C4-2B (cell line): ENCODE measurements around the gene FRMD3.

ENCODE experiments used
- H3K27ac ChIP-seq: fragments of 450-650 bp; 2 replicates; pipeline ENCODE4 v1.5.1; 2017
- ZFX ChIP-seq: fragments of 450-650 bp; IDR thresholded peaks from 2 replicates; pipeline ENCODE4 v1.6.1; 2017
- TF ChIP-seq, protein P1 (sequence below): fragments of 450-650 bp; conservative IDR thresholded peaks from 2 replicates; pipeline ENCODE4 v1.5.1; 2017; ENCODE audit warnings: mild to moderate bottlenecking

FRMD3 gene

DNA sequence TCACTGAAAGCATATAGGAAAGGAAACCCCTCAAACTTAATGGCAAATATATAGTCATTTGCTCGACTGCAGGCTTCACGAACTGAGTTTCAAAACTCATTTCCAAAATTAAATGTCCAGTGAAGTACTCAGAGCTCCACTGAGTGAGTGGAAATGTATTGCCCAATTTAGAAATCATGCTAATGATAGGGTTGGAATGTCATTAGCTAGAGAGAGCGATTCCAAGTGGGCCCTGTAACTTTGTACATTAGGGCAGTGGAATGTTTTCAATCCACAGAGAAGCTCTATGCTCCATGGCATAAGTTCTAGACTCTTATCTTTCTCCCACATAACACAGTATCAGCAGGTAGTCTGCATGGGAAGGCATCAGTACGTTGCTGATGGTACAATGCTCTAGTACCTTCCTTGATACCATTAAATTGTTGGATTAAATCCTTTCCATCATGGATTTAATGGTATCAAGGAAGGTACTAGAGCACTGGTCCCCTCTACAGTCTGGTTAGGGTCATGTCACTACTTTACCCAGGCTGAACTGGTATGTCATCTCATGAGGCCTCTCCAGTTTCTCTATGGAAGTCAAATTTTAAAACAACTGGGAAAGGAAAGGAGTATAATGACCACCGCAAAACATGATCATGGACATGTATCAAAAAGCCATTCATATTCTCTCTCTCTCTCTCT is 292.1 kb downstream of the FRMD3 start:
- no peak overlapping the region for H3K27ac ChIP-seq
- TF ChIP-seq, protein P1, sequence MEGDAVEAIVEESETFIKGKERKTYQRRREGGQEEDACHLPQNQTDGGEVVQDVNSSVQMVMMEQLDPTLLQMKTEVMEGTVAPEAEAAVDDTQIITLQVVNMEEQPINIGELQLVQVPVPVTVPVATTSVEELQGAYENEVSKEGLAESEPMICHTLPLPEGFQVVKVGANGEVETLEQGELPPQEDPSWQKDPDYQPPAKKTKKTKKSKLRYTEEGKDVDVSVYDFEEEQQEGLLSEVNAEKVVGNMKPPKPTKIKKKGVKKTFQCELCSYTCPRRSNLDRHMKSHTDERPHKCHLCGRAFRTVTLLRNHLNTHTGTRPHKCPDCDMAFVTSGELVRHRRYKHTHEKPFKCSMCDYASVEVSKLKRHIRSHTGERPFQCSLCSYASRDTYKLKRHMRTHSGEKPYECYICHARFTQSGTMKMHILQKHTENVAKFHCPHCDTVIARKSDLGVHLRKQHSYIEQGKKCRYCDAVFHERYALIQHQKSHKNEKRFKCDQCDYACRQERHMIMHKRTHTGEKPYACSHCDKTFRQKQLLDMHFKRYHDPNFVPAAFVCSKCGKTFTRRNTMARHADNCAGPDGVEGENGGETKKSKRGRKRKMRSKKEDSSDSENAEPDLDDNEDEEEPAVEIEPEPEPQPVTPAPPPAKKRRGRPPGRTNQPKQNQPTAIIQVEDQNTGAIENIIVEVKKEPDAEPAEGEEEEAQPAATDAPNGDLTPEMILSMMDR, result no peak
- no peak for TF ChIP-seq ZFX

DNA sequence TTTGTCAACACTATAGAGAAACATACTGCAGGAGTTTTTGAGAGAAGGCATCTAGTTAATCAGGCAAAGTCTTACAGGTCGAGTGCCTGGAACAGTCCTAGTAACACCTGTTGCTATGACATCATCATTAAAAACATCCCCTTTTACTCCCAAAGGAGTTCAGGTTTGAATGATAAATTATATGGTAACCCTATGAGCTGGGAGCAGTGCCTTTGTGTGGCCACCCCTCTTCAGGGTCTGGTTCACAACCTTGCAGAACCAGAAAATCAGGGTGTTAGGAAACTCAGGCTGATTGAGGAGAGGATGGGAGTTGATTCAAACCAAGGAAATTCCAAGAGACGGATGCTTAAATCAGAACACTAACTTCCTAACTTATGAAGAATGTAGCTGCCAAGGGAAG is 296.1 kb downstream of the FRMD3 start:
- no peak for TF ChIP-seq ZFX
- TF ChIP-seq, protein P1, result no peak
- no peak overlapping the region for H3K27ac ChIP-seq

DNA sequence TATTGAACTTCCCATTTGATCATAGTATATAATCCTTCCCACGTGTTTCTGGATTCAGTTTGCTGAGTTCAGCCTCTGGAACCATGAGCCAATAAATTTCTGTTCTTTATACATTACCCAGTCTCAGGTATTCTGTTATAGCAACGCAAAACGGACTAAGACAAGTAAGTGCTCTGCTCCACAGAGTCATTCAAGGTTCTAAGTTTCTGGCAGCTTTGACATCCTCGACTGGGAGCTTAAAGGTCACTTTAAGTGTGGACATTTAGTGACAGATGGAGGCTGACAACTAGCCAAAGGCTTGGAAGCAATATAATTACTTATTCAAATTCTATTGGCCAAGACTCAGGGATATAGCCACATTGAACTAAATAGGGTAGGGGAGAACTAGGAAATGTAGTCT is 297.5 kb downstream of the FRMD3 start:
- TF ChIP-seq, protein P1, result no peak
- no peak overlapping the region for H3K27ac ChIP-seq

DNA sequence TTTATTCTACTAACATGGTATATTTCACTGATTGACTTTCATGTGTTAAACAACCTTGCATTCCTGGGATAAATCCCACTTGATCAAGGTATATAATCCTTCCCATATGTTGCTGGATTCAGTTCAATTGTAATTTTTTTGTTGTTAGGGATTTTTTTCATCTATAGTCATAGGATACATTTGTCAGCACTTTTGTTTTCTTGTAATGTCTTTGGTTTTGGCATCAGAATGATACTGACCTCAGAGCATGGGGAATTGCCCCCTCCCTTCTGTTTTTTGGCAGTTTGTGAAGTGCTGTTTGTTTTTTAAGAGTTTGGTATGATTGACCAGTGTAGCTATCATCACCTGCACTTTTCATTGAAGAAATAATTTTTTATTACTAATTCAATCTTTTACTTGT is 298.5 kb downstream of the FRMD3 start:
- TF ChIP-seq, protein P1, result no peak
- no peak for TF ChIP-seq ZFX

DNA sequence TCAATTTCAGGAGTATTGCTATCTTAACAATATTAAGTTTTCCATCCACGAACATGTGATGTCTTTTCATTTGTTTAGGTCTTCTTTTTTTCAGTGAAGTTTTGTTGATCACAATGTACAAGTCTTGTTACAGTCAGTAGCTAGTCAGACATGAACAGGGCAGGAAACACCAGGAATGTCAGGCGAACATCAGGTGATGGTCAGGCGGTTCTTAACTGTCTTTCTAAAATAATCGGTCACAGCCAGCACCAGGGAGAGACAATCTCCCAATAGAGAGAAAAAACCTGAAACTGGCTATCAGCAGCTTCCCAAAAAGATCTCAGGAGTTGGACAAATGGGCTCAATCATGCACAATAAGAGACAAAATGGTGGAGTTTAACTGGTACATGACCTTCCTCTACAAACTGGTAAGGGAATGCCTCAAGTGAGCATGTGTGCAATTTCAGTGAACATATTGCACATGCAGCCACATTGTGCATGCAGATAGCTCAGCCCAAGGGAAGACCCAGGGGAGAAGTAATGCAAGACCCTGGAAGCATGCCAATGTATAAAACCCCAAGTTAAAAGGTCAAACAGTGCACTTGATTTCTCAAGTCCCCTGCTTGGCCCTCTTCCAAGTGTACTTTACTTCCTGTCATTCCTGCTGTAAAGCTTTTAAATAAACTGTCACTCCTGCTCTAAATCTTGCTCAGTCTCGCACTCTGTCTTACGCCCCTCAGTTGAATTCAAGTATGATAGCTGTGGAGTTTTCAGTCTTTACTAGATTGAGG is 299.1 kb downstream of the FRMD3 start:
- no peak for TF ChIP-seq ZFX
- TF ChIP-seq, protein P1, result no peak
- no peak overlapping the region for H3K27ac ChIP-seq

More for the DNA sequence above, 298.5 kb downstream of the FRMD3 start:
- no peak overlapping the region for H3K27ac ChIP-seq

DNA sequence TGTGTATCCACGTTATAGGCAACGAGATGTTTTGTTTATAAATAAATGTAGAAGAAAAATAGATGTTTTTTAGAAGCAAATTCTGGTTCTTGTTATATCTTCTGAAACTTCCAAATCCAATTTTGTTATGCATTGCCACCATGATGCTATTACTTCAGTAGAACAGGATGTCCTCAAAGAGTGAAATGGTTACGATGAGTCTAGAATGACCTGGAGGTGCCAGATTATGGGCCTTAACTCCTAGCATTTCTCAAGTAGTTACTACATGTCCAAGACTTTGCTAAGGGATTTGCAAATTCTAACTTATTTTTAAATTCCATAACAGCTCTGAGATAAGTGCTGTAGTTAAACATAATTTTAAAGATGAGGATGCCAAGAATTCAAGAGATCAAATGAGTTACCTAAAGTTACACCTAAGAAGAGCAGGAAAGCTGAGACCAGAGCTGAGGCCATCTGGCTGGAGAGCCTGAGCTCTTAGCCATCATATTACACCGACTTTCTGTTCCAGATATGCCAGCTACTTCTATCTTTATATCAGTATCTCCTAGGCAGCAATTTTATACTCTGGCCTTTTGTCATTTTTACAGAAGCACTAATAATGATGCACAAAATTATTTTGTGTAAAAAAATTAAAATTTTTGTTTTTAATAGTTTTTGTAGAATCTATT is 302.0 kb downstream of the FRMD3 start:
- TF ChIP-seq ZFX, result no peak
- TF ChIP-seq, protein P1, result no peak
- H3K27ac ChIP-seq, result no peak overlapping the region

DNA sequence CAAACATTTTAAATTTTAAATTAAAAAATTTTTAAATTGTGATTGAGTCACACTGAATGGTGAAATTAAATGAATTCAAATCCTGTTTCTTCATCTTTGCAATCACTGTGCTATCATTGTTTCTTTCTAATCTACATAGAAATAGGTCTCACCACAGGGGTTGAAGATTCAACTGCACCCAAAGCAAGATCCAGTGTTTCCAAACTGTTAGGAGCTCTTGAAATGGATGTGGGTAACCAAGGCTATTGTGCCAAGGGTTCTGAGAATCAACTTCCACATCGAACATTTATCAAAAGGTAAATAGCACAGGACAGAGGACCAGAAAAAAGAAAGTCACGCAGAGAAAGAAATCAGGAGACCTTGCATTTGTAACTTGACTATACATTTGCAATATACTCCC is 302.7 kb downstream of the FRMD3 start:
- H3K27ac ChIP-seq, result no peak overlapping the region
- TF ChIP-seq, protein P1, result no peak
- TF ChIP-seq ZFX, result no peak
